Upper lobe of left lung (tissue), 4 donors: ENCODE results near the gene FNDC11.

Experiments
- POLR2A ChIP-seq, 4 donors: fragments of 450-650 bp; IDR thresholded peaks; one replicate each; pipeline ENCODE4 v1.5.1; 2016 to 2017; ENCODE audit warnings: antibody characterized with exemption in 4 of 4, mild to moderate bottlenecking in 2 of 4
- TF ChIP-seq, protein P1 (sequence below), 6 experiments: fragments of 450-650 bp in 4 of 6; fragments of 200-600 bp in 2 of 6; sonication (generic) in 2 of 6; IDR thresholded peaks; one replicate each; pipeline ENCODE4 v1.5.1; 2016 to 2019; ENCODE audit warnings: antibody characterized with exemption in 6 of 6

DNA sequence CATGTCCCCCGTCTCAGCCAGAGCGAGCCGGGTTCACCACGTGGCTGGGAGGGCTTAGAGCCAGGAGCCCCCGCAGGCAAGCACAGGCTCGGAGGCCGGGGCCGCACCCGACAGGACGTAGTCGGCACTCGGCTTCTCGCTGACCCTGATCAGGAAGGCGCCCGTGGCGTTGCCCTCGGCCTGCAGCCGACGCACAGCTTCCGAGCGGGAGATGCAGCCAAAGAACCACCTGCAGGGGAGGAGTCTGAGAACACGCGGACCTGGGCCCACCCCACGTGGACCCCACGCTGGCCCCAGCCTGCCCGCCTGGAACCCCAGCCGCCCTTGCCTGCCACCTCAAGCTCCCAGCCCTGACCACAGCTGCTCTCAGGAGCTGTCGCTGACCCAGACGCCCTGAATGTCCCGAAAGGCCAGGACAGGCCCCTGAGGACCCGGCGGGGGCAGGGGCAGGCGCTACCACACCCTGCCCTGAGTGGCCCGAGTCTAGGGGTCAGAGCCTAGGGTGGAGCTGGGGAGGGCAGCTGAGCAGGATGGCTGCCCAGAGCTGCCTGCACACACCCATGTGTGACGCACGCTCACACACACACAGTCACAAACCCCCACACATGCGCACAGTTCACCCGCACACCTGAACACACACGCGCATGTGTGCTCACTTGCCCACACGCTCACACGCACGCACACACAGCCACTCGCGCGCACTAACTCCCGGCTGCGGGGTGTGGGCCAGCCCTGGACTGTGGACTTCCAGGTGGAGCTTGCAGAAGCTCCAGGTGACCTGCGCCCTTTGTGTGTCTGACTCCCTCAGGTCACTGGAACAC is 18.9 kb upstream of the FNDC11 start:
- no peak for TF ChIP-seq POLR2A (IDR thresholded peaks at IDR 0.05)
- TF ChIP-seq, protein P1, sequence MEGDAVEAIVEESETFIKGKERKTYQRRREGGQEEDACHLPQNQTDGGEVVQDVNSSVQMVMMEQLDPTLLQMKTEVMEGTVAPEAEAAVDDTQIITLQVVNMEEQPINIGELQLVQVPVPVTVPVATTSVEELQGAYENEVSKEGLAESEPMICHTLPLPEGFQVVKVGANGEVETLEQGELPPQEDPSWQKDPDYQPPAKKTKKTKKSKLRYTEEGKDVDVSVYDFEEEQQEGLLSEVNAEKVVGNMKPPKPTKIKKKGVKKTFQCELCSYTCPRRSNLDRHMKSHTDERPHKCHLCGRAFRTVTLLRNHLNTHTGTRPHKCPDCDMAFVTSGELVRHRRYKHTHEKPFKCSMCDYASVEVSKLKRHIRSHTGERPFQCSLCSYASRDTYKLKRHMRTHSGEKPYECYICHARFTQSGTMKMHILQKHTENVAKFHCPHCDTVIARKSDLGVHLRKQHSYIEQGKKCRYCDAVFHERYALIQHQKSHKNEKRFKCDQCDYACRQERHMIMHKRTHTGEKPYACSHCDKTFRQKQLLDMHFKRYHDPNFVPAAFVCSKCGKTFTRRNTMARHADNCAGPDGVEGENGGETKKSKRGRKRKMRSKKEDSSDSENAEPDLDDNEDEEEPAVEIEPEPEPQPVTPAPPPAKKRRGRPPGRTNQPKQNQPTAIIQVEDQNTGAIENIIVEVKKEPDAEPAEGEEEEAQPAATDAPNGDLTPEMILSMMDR (IDR thresholded peaks at IDR 0.05): no peak
